Gastrocnemius medialis (tissue), 4 donors: ENCODE results near the gene TDRD6. TPM values are rescaled to one million over a fixed set of nuclear protein-coding genes. Genes with fewer than 3 reads are reported as not detected.

Experiments
- ATAC-seq, 2 donors: fragments of 150-250 bp; one replicate each; pipeline ENCODE4 v1.9.1; 2016
- DNase-seq, 2 donors: peaks; one replicate each; pipeline ENCODE4 v3.0.0-alpha.2; 2019
- H3K27ac ChIP-seq, 4 donors: fragments of 200-600 bp; sonication (generic); 1 replicate in 1 of 4; 2 replicates in 3 of 4; pipeline ENCODE4 v1.5.1; 2016 to 2018; ENCODE audit warnings: mild to moderate bottlenecking in 2 of 4, moderate library complexity in 1 of 4
- H3K27me3 ChIP-seq, 3 donors: fragments of 200-600 bp; sonication (generic) in 2 of 3; 1 replicate in 1 of 3; 2 replicates in 2 of 3; pipeline versions ENCODE4 v1.5.1 to v1.6.0; 2016 to 2019; ENCODE audit warnings: mild to moderate bottlenecking in 1 of 3, moderate library complexity in 1 of 3
- H3K36me3 ChIP-seq, 2 donors: fragments of 200-600 bp; sonication (generic) in 1 of 2; one replicate each; pipeline ENCODE4 v1.5.1; 2017 to 2018
- H3K4me1 ChIP-seq, 2 donors: fragments of 200-600 bp; sonication (generic) in 1 of 2; one replicate each; pipeline ENCODE4 v1.5.1; 2016 to 2017; ENCODE audit warnings: mild to moderate bottlenecking in 2 of 2
- H3K4me3 ChIP-seq, 4 donors: fragments of 200-600 bp; sonication (generic) in 3 of 4; 1 replicate in 1 of 4; 2 replicates in 3 of 4; pipeline ENCODE4 v1.5.1; 2016 to 2019; ENCODE audit warnings: mild to moderate bottlenecking in 2 of 4
- H3K9me3 ChIP-seq, 3 donors: fragments of 200-600 bp; sonication (generic) in 2 of 3; 1 replicate in 1 of 3; 2 replicates in 2 of 3; pipeline ENCODE4 v1.5.1; 2016 to 2019
- POLR2A ChIP-seq, 2 donors: fragments of 450-650 bp; IDR thresholded peaks; one replicate each; pipeline ENCODE4 v1.6.1; 2017; ENCODE audit warnings: antibody characterized with exemption in 2 of 2, mild to moderate bottlenecking in 2 of 2, moderate library complexity in 2 of 2
- in situ Hi-C, 4 donors: fragments of 200-750 bp; cut with MboI; loops; one replicate each; pipeline versions ENCODE4 v1.15.0 to v1.8.0; 2017; ENCODE audit warnings: low sequenced_read_pairs in 4 of 4
- intact Hi-C: fragments of 100-400 bp; cut with DNase I; formaldehyde crosslinking; loops from one replicate; pipeline ENCODE4 v1.15.1; 2023; ENCODE audit warnings: low total_unique reads
- total RNA-seq, 4 donors: library from RNA; depleted of rRNA; stranded (reverse); fragments of >200 nt; gene quantifications; one replicate each; pipeline versions ENCODE4 v1.1.0 to v1.2.3, GENCODE V29; 2016
- TF ChIP-seq, protein P1 (sequence below), 5 experiments: fragments of 450-650 bp in 3 of 5; fragments of 200-600 bp in 2 of 5; sonication (generic) in 2 of 5; IDR thresholded peaks in 4 of 5; conservative IDR thresholded peaks in 1 of 5; 1 replicate in 4 of 5; 2 replicates in 1 of 5; pipeline ENCODE4 v1.5.1; 2016 to 2019; ENCODE audit warnings: antibody characterized with exemption in 5 of 5, mild to moderate bottlenecking in 3 of 5, moderate library complexity in 3 of 5

The TDRD6 gene
- total RNA-seq, 4 donors from 2014 or later = 0.03 to 1.7 (median 0.07) TPM

DNA sequence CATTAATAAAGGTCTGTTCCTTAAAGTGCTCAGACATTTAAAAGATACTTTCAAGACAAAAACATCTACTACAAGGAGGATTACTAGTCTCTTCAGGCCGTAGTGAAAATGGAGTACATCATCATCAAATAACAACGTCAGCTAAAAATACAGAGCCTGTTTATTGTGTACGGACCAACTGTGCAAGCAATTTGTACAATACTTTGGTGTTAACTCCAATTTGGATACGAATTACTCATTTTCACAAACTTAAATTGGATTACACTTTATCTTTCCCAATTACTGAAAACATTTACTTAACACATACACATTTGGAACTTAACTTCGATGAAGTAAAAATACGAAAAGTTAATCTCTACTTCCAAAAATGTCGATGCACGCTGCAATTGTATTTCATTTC lies 35.9 kb upstream of the TDRD6 start:
- Histone ChIP-seq H3K27ac (peak overlapping the region in 1 of 4 donors; percentile 87), H3K27me3 (no peaks in the 10 kb centered on the region), H3K4me1 (peaks cover 25% of the 10 kb centered on the region in 2 donors), H3K4me3 (peak overlapping the region; percentile 77 to 97 (median 88)), H3K9me3 (no peaks in the 10 kb centered on the region), H3K36me3 (peaks cover 0 to 3% of the 10 kb centered on the region in 2 donors)
- intact Hi-C loops (loop anchor here (5.0 to 10.0 kb wide), 2 partner anchors 215 to 557 kb away; no protein-coding TSS in a partner anchor), in situ Hi-C loops (no loop called here)
- DNase-seq (no peak), ATAC-seq (no peak)
- TF ChIP-seq, protein P1, sequence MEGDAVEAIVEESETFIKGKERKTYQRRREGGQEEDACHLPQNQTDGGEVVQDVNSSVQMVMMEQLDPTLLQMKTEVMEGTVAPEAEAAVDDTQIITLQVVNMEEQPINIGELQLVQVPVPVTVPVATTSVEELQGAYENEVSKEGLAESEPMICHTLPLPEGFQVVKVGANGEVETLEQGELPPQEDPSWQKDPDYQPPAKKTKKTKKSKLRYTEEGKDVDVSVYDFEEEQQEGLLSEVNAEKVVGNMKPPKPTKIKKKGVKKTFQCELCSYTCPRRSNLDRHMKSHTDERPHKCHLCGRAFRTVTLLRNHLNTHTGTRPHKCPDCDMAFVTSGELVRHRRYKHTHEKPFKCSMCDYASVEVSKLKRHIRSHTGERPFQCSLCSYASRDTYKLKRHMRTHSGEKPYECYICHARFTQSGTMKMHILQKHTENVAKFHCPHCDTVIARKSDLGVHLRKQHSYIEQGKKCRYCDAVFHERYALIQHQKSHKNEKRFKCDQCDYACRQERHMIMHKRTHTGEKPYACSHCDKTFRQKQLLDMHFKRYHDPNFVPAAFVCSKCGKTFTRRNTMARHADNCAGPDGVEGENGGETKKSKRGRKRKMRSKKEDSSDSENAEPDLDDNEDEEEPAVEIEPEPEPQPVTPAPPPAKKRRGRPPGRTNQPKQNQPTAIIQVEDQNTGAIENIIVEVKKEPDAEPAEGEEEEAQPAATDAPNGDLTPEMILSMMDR (IDR thresholded peaks at IDR 0.05 in 4 of 5, conservative IDR thresholded peaks at IDR 0.05 in 1 of 5) = no peak
- no peak for TF ChIP-seq POLR2A (IDR thresholded peaks at IDR 0.05)

DNA sequence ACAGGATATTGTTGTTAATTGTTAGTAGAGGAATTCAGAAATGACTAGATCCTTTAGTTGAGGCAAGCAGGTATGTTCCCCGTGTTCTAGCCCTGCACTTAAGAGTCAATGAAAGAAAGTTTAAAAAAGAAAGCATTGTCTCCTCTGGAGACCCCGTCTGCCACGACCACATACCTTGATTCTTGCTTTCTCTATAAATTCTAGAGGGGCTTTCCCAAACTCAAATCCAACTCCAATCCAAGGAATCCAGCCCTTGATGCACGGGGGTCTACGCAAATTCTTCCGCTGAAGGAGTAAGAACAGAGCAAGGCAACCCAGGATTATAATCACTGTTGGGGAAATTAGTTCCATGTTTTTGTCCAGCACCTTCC lies 35.5 kb upstream of the TDRD6 start:
- Histone ChIP-seq H3K4me3 (peak overlapping the region; percentile 77 to 97 (median 88)), H3K27me3 (no peaks in the 10 kb centered on the region), H3K36me3 (peaks cover 0 to 6% of the 10 kb centered on the region in 2 donors), H3K9me3 (no peaks in the 10 kb centered on the region), H3K27ac (peak overlapping the region; percentile 87 to 97 (median 93)), H3K4me1 (peaks cover 25% of the 10 kb centered on the region in 2 donors)
- TF ChIP-seq, protein P1 (IDR thresholded peaks at IDR 0.05 in 4 of 5, conservative IDR thresholded peaks at IDR 0.05 in 1 of 5) = no peak
- no peak for TF ChIP-seq POLR2A (IDR thresholded peaks at IDR 0.05)
- intact Hi-C loops (loop anchor here (5.0 to 10.0 kb wide), 2 partner anchors 215 to 557 kb away; no protein-coding TSS in a partner anchor), in situ Hi-C loops (no loop called here)
- no peak for DNase-seq
- ATAC-seq = no peak

DNA sequence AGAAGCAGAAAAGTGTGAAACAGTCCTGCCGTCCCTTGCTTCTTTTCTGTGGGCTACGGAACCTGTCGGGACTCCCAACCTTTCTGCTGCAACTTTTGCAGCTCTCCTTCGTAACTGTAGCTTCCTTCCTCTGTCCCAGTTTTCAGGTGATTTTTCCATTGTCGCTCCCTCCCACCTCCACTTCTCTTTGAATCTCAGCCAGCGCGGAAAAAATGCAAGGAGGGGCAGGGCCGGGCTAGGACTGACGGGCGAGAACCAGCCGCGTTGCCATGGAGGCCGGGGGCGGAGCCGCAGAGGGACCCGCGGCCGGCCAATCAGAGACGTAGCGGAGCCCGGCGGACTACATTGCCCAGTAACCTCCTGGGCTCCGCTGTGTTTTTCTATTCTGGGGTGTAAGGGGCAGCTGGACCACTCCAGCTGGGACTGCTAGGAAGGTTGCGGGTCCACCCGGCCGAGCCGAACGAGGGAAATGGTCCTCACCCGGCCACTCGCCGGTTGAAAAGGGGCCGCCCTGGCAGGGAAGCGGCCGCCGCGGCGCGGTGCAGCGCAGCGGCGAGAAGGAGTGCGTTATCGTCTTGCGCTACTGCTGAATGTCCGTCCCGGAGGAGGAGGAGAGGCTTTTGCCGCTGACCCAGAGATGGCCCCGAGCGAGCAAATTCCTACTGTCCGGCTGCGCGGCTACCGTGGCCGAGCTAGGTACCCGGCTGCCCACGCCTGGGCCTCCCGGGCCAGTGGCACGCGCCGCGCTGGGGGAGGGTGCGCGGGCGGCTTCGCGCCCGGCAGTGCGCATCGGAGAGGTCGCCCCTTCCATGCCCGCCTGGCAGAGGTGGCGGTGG lies 34.9 kb upstream of the TDRD6 start, which contains the start of the genes CYP39A1 and SLC25A27:
TSS of gene CYP39A1 (minus strand) at position 216 of the 836 bp plus-strand sequence. CDS start 236 bp downstream, outside the sequence.
TSS of gene SLC25A27 (plus strand) at position 373 of the 836 bp plus-strand sequence. CDS start at position 591, 218 bp downstream.
- peak; percentile 87 to 90 for DNase-seq
- Histone ChIP-seq H3K4me1 (peaks cover 25% of the 10 kb centered on the region in 2 donors), H3K4me3 (peak within 1 kb of the TSS; percentile 77 to 97 (median 88)), H3K9me3 (no peaks in the 10 kb centered on the region), H3K27ac (peak within 1 kb of the TSS; percentile 87 to 97 (median 93)), H3K27me3 (no peaks in the 10 kb centered on the region), H3K36me3 (peaks cover 0 to 6% of the 10 kb centered on the region in 2 donors)
- intact Hi-C loops (loop anchor here (5.0 to 10.0 kb wide), 2 partner anchors 216 to 558 kb away; no protein-coding TSS in a partner anchor), in situ Hi-C loops (no loop called here)
- peak; percentile 60 to 83 for TF ChIP-seq POLR2A (IDR thresholded peaks at IDR 0.05)
- TF ChIP-seq, protein P1 (IDR thresholded peaks at IDR 0.05 in 4 of 5, conservative IDR thresholded peaks at IDR 0.05 in 1 of 5) = peak in 1 of 5 experiments; percentile 18
- ATAC-seq = peak; percentile 99

DNA sequence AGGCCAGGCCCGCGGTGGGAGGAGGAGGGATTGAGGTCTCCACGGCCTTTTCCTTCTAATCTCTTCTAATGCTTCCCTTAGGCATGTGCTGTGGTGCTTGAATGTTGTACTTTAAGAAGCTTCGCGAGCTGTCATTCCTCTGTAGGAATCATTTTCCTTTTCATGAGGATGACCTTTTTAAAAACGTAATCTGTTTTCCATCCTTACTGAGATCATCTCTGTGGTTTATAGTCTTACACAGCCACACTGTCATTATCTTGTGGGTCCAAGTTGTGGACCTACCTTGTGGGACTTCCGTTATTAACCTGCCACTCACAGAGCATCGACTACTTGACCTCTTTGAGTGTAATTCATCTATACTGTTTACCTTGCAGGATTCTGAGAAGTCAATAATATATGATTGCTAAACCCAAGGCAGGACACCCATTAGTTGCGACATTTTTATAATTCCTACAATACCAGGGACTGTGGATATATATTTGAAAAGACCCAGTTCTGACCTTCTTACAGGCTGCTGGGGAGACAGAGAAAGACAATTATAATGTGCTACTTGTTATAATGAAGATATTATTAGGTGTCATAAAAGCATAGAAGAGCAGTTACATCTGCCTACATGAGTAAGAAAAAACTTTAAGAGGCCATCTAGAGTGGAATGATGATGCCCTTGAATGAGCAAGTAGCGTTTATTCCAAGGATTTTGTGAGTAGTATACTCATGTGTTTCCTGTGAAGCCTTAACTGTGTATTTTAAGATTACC lies 34.1 kb upstream of the TDRD6 start:
- TF ChIP-seq POLR2A (IDR thresholded peaks at IDR 0.05) = no peak
- TF ChIP-seq, protein P1 (IDR thresholded peaks at IDR 0.05 in 4 of 5, conservative IDR thresholded peaks at IDR 0.05 in 1 of 5) = no peak
- H3K27me3 ChIP-seq = no peaks in the 10 kb centered on the region
- intact Hi-C loops = loop anchor here (5.0 to 10.0 kb wide), 2 partner anchors 216 to 559 kb away; no protein-coding TSS in a partner anchor
- no peaks in the 10 kb centered on the region for H3K9me3 ChIP-seq
- peak overlapping the region; percentile 87 to 97 (median 93) for H3K27ac ChIP-seq
- peak overlapping the region; percentile 77 to 97 (median 88) for H3K4me3 ChIP-seq
- ATAC-seq = no peak
- in situ Hi-C loops = no loop called here
- peaks cover 0 to 12% of the 10 kb centered on the region in 2 donors for H3K36me3 ChIP-seq
- peaks cover 25% of the 10 kb centered on the region in 2 donors for H3K4me1 ChIP-seq
- no peak for DNase-seq
